Esophagus muscularis mucosa (tissue), 4 donors: ENCODE results near the gene MFSD1. TPM values are rescaled to one million over a fixed set of nuclear protein-coding genes. Genes with fewer than 3 reads are reported as not detected.

Source experiments
- DNase-seq: peaks from one replicate; pipeline ENCODE4 v3.0.0-alpha.2; 2017; ENCODE audit errors: extremely low spot score
- H3K27ac ChIP-seq, 4 donors: fragments of 200-600 bp; sonication (generic); replicated peaks in 1 of 4; 1 replicate in 3 of 4; 2 replicates in 1 of 4; pipeline ENCODE4 v1.5.1; 2016 to 2019; ENCODE audit warnings: mild to moderate bottlenecking in 1 of 4
- H3K27me3 ChIP-seq, 4 donors: fragments of 200-600 bp; sonication (generic); one replicate each; pipeline versions ENCODE4 v1.5.1 to v1.6.0; 2016 to 2019
- H3K36me3 ChIP-seq, 4 donors: fragments of 200-600 bp; sonication (generic); one replicate each; pipeline ENCODE4 v1.5.1; 2016 to 2019
- H3K4me1 ChIP-seq, 4 donors: fragments of 200-600 bp; sonication (generic); one replicate each; pipeline ENCODE4 v1.5.1; 2016 to 2019
- H3K4me3 ChIP-seq, 4 donors: fragments of 200-600 bp; sonication (generic); 1 replicate in 2 of 4; 2 replicates in 2 of 4; pipeline ENCODE4 v1.5.1; 2016 to 2019; ENCODE audit warnings: mild to moderate bottlenecking in 4 of 4, moderate library complexity in 1 of 4
- H3K9me3 ChIP-seq, 4 donors: fragments of 200-600 bp; sonication (generic); 1 replicate in 3 of 4; 2 replicates in 1 of 4; pipeline ENCODE4 v1.5.1; 2016 to 2019
- EP300 ChIP-seq: sonication (generic); formaldehyde crosslinking; IDR thresholded peaks from one replicate; pipeline ENCODE4 v1.6.1; 2017; ENCODE audit warnings: antibody characterized with exemption
- POLR2A ChIP-seq: fragments of 450-650 bp; IDR thresholded peaks from one replicate; pipeline ENCODE4 v1.6.1; 2017; ENCODE audit warnings: antibody characterized with exemption, moderate library complexity, mild to moderate bottlenecking, low read depth
- POLR2AphosphoS5 ChIP-seq, 2 donors: sonication (generic); formaldehyde crosslinking; IDR thresholded peaks; one replicate each; pipeline ENCODE4 v1.6.1; 2017; ENCODE audit warnings: antibody characterized with exemption in 2 of 2
- WGBS: methylation state at CpG from one replicate; pipeline ENCODE4 v1.1.5; 2018; 5-methylcytosine and 5-hydroxymethylcytosine counted together
- intact Hi-C: fragments of 100-400 bp; cut with DNase I; formaldehyde crosslinking; loops from one replicate; pipeline ENCODE4 v1.15.1; 2023
- total RNA-seq, 4 donors: library from RNA; depleted of rRNA; stranded (reverse); fragments of >200 nt; gene quantifications; one replicate each; pipeline versions ENCODE4 v1.1.0 to v1.2.1, GENCODE V29; 2016
- TF ChIP-seq, protein P1 (sequence below), 3 experiments: fragments of 200-600 bp in 2 of 3; fragments of 450-650 bp in 1 of 3; sonication (generic) in 2 of 3; IDR thresholded peaks; one replicate each; pipeline ENCODE4 v1.5.1; 2017 to 2019; ENCODE audit warnings: antibody characterized with exemption in 3 of 3, mild to moderate bottlenecking in 2 of 3, moderate library complexity in 1 of 3

MFSD1 gene
- total RNA-seq, 4 donors from 2014 or later = 45.7 to 74.9 (median 50.3) TPM

DNA sequence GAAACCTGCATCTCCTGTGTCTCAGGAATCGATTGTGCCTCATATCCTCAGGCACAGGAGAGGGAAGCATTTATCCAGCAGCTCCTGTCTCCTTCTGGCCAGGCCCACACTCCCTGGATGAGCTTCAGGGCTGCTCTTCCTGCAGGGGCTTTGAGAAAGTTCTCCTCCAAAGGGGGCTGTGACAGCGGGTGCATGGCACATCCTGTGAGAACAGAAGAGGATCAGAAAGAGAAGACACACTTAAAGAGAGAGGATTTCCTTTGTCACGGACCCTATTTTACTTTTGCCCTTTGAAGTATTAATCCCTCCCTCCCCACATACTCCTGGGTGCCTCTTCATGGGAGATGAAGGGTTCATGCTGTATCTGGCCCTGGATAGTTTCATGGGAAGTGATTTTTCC is 46.0 kb downstream of the MFSD1 start:
- 60% methylated on average over 3 of the region's 3 CpGs for WGBS
- Histone ChIP-seq H3K36me3 (peaks cover 0 to 5% (median 2%) of the 10 kb centered on the region in 4 donors), H3K27ac (no peak overlapping the region)

DNA sequence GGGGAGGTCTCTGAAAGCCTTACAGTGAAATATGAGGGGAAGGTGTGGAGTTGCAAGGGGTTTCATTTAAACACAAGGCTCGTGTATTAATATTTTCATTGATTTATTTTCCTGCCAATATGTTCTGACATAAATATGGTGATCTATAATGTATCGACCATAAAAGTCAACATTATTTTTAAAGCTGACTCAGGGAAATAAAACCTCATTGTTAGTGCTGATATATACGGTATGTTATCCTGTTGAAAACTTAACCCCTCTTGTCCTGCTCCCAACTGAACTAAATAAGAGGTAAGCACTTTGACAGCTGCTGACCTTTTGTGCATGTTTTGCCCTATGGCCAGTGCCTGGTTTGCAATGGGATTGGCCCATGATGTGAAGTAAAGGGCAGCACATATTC is 47.9 kb downstream of the MFSD1 start:
- intact Hi-C loops = no loop called here
- Histone ChIP-seq H3K9me3 (no peaks in the 10 kb centered on the region), H3K4me3 (no peak overlapping the region), H3K4me1 (peaks cover 0 to 5% (median 0%) of the 10 kb centered on the region in 4 donors), H3K27ac (no peak overlapping the region), H3K36me3 (peaks cover 0 to 5% (median 2%) of the 10 kb centered on the region in 4 donors), H3K27me3 (no peaks in the 10 kb centered on the region)
- TF ChIP-seq POLR2AphosphoS5 (IDR thresholded peaks at IDR 0.05) = no peak
- TF ChIP-seq, protein P1, sequence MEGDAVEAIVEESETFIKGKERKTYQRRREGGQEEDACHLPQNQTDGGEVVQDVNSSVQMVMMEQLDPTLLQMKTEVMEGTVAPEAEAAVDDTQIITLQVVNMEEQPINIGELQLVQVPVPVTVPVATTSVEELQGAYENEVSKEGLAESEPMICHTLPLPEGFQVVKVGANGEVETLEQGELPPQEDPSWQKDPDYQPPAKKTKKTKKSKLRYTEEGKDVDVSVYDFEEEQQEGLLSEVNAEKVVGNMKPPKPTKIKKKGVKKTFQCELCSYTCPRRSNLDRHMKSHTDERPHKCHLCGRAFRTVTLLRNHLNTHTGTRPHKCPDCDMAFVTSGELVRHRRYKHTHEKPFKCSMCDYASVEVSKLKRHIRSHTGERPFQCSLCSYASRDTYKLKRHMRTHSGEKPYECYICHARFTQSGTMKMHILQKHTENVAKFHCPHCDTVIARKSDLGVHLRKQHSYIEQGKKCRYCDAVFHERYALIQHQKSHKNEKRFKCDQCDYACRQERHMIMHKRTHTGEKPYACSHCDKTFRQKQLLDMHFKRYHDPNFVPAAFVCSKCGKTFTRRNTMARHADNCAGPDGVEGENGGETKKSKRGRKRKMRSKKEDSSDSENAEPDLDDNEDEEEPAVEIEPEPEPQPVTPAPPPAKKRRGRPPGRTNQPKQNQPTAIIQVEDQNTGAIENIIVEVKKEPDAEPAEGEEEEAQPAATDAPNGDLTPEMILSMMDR (IDR thresholded peaks at IDR 0.05) = no peak
- no peak for TF ChIP-seq EP300
- TF ChIP-seq POLR2A = no peak
- DNase-seq = no peak
- WGBS = 64% methylated on average over 3 of the region's 3 CpGs

More for the DNA sequence above, 46.0 kb downstream of the MFSD1 start:
- no peaks in the 10 kb centered on the region for H3K9me3 ChIP-seq
- TF ChIP-seq EP300 = no peak
- TF ChIP-seq POLR2A = no peak
- TF ChIP-seq POLR2AphosphoS5 (IDR thresholded peaks at IDR 0.05) = no peak
- TF ChIP-seq, protein P1 (IDR thresholded peaks at IDR 0.05) = no peak
- peaks cover 0 to 5% (median 0%) of the 10 kb centered on the region in 4 donors for H3K4me1 ChIP-seq
- DNase-seq = no peak
- no peaks in the 10 kb centered on the region for H3K27me3 ChIP-seq
- no peak overlapping the region for H3K4me3 ChIP-seq
- intact Hi-C loops = loop anchor here (2.0 kb wide), 1 partner anchor 411 kb away; no protein-coding TSS in a partner anchor

DNA sequence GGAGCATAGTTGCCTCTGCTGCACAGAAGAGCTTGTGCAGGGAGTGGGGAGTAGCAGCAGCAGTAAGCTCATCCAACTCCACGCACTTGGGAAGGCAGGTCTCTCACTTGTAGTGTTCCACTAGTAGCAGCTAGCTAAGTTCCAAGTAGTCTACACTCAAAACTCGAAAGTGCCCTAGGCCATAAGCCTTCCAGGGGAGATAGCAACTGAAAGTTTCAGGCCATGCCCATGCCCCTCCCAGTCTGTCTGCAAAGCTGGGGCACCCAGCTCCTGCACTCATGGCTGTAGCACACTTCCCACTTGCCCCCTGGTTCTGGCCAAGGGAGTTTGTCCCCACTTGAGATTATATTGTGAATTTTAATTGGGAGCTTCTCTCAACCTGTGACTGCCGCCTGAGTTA is 57.5 kb downstream of the MFSD1 start:
- intact Hi-C loops = no loop called here
- no peak for DNase-seq
- no peaks in the 10 kb centered on the region for H3K9me3 ChIP-seq
- 93% methylated on average over 3 of the region's 3 CpGs for WGBS
- H3K27ac ChIP-seq = no peak overlapping the region
- no peaks in the 10 kb centered on the region for H3K36me3 ChIP-seq
- no peak for TF ChIP-seq EP300
- TF ChIP-seq, protein P1 (IDR thresholded peaks at IDR 0.05) = no peak
- no peak for TF ChIP-seq POLR2AphosphoS5 (IDR thresholded peaks at IDR 0.05)
- no peak for TF ChIP-seq POLR2A
- H3K27me3 ChIP-seq = no peaks in the 10 kb centered on the region
- no peaks in the 10 kb centered on the region for H3K4me1 ChIP-seq
- H3K4me3 ChIP-seq = no peak overlapping the region

DNA sequence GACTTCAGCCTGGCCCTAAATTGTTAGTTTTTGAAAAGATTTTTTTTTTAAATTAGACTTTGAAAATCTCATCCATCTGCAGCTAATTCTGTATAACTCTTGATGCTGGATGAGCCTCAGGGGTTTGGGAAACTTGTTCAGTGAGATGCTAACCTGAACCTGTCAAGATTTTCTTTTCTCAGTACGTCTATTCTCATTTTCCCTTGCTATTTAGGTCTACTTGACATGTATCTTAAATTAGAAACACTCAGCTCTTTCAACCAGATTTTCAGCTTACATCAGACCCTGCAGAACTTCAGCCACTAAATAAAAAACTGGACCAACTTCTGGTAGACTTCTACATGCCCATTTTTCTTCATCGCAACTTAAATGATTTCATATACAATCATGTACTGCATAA is 61.4 kb downstream of the MFSD1 start:
- 71% methylated on average over 2 of the region's 2 CpGs for WGBS
- Histone ChIP-seq H3K27me3 (no peaks in the 10 kb centered on the region), H3K9me3 (no peaks in the 10 kb centered on the region), H3K4me3 (no peak overlapping the region), H3K27ac (no peak overlapping the region), H3K4me1 (no peaks in the 10 kb centered on the region), H3K36me3 (no peaks in the 10 kb centered on the region)
- intact Hi-C loops = no loop called here
- no peak for DNase-seq
- no peak for TF ChIP-seq POLR2A
- TF ChIP-seq, protein P1 (IDR thresholded peaks at IDR 0.05) = no peak
- no peak for TF ChIP-seq POLR2AphosphoS5 (IDR thresholded peaks at IDR 0.05)
- no peak for TF ChIP-seq EP300

DNA sequence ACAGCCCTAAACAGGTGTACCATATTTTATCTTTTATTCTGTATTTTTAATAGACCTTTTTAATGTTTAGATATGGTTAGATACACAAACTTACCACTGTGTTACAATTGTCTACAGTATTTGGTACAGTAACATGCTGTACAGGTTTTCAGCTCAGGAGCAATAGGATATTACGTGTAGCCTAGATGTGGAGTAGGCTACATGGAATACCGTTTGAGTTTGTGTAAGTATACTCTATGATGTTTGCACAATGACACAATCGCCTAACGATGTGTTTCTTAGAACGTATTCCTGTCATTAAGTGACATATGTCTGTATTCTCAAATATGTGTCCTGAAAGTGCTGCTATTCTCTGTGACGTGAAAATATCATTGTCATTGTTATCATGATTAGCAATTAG is 62.6 kb downstream of the MFSD1 start:
- intact Hi-C loops = no loop called here
- Histone ChIP-seq H3K4me3 (no peak overlapping the region), H3K27me3 (no peaks in the 10 kb centered on the region), H3K9me3 (no peaks in the 10 kb centered on the region), H3K4me1 (no peaks in the 10 kb centered on the region), H3K27ac (no peak overlapping the region), H3K36me3 (peaks cover 0 to 5% (median 0%) of the 10 kb centered on the region in 4 donors)
- TF ChIP-seq EP300 (no peak), POLR2A (no peak), POLR2AphosphoS5 (IDR thresholded peaks at IDR 0.05) (no peak)
- TF ChIP-seq, protein P1 (IDR thresholded peaks at IDR 0.05) = no peak
- 94% methylated on average over 6 of the region's 6 CpGs for WGBS
- no peak for DNase-seq
